ENCODE results near the gene LIPC. TPM values are rescaled to one million over a fixed set of nuclear protein-coding genes. Genes with fewer than 3 reads are reported as not detected.

LIPC gene
- polyA plus RNA-seq, 2 of the 4 experiments (the other 2 are of a cell fraction) = 0.13 to 0.30 TPM

GRCh38 chr15:58517252-58517681, 85.5 kb downstream of the LIPC start (continued):
- TF ChIP-seq REST (IDR thresholded peaks at IDR 0.05) (no peak), ELK1 (IDR thresholded peaks at IDR 0.05; ENCODE audit: low read depth, low read length) (no peak), ZFP36 (IDR thresholded peaks at IDR 0.05; ENCODE audit: borderline replicate concordance, partially characterized antibody) (no peak), TFCP2L1 (CRISPR knock-in tag; IDR thresholded peaks at IDR 0.05) (no peak), ZNF302 (CRISPR knock-in tag; IDR thresholded peaks at IDR 0.05) (no peak), MAX (IDR thresholded peaks at IDR 0.05) (no peak)

DNA sequence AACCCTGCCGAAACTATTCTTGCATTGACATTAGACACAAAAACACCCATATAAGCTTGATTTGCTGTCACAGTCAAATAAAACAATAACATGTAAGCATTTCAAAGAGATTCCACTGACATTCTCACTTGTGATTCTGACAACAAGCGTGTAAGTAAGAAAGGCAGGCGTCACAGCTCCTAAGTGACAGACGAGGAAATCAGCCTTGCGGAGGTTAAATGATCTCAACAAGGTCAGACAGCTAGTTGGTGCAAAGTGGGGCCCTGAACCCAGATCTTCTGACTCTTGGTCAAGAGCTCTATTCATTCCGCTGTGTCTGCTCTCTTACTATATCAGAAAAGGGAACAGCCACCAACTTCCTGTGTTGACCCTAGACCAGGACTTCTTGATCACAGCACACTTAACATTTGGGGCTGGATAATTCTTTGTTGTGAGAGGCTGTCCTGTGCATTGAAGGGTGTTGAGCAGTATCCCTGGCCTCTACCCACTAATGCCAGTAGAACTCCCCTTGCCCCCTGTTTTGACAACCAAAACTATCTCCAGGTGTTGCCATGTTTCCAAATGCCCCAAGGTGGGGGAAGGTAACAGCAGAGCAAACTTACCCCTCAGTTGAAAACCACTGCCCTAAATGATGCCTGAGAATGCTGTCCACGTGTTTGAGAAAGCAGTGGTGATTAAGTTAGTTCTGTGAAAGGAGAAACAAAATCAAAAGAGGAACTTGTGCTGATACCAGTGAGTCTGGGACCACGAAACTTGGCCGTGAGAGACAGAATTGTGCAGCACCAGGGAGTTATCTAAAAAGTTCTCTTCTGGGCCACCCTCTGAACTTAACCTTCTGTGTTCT, 86.1 kb downstream of the LIPC start:
- Histone ChIP-seq H3K4me1 (peaks cover 20% of the 10 kb centered on the region), H3K27ac (0 out of 6 replicates have a peak overlapping the region, but pooled peaks of 1 of the 2 experiments have one; percentile 3), H3K4me3 (no peak overlapping the region), H3K9me3 (no peaks in the 10 kb centered on the region), H3K4me2 (no peak overlapping the region)
- FAIRE-seq (peak; percentile 18), ATAC-seq (no peak), DNase-seq (ENCODE audit: low read depth in 1 of 2, low spot score in 1 of 2) (no peak)
- CTCF ChIA-PET = interaction anchor here (1.2 to 1.6 kb wide), 3 partner anchors 9 to 290 kb away, joined by 4 to 5 read pairs (median 4); no protein-coding TSS in a partner anchor
- TF ChIP-seq HOXA7 (CRISPR knock-in tag; IDR thresholded peaks at IDR 0.05) = no peak
- TF ChIP-seq ZSCAN20 (CRISPR knock-in tag; IDR thresholded peaks at IDR 0.05) = no peak
- TF ChIP-seq EHF (CRISPR knock-in tag; IDR thresholded peaks at IDR 0.05) = no peak
- TF ChIP-seq ELK1 (IDR thresholded peaks at IDR 0.05; ENCODE audit: low read depth, low read length) = no peak
- POLR2A ChIA-PET = interaction anchor here (0.8 kb wide), 1 partner anchor 64 kb away, joined by 3 read pairs; no protein-coding TSS in a partner anchor
- WGBS (ENCODE audit: missing lambda C conversion rate) = 93% methylated on average over 9 of the region's 9 CpGs

- H3K4me1 ChIP-seq = peaks cover 26% of the 10 kb centered on the region
- no peaks in the 10 kb centered on the region for H3K9me3 ChIP-seq
- ChIA-PET POLR2A (no interaction called here), CTCF (interaction anchor here (0.9 kb wide), 1 partner anchor 47 kb away, joined by 3 read pairs; no protein-coding TSS in a partner anchor)
- no peak for ATAC-seq
- no peak for DNase-seq (ENCODE audit: low read depth in 1 of 2, low spot score in 1 of 2)
- FAIRE-seq = no peak
- no peak for TF ChIP-seq RAD21 (conservative IDR thresholded peaks at IDR 0.05 in 1 of 2, IDR thresholded peaks at IDR 0.05 in 1 of 2)
- TF ChIP-seq ESRRA (IDR thresholded peaks at IDR 0.05; ENCODE audit: borderline replicate concordance, low read length) = no peak
- no peak for TF ChIP-seq BHLHE40 (IDR thresholded peaks at IDR 0.05; ENCODE audit: low read depth, low read length)
- TF ChIP-seq HES2 (IDR thresholded peaks at IDR 0.05) = no peak
- no peak for TF ChIP-seq ZSCAN20 (CRISPR knock-in tag; IDR thresholded peaks at IDR 0.05)
- no peak for TF ChIP-seq RNF2 (IDR thresholded peaks at IDR 0.05; ENCODE audit: borderline replicate concordance, low read depth)
- TF ChIP-seq TP53 (CRISPR knock-in tag; IDR thresholded peaks at IDR 0.05) = no peak
- TF ChIP-seq CEBPB (IDR thresholded peaks at IDR 0.05) = no peak
- no peak for TF ChIP-seq ZNF302 (CRISPR knock-in tag; IDR thresholded peaks at IDR 0.05)
- no peak for TF ChIP-seq EHMT2 (IDR thresholded peaks at IDR 0.05; ENCODE audit: low read depth)
- no peak for TF ChIP-seq ELK1 (IDR thresholded peaks at IDR 0.05; ENCODE audit: low read depth, low read length)
- TF ChIP-seq TFCP2L1 (CRISPR knock-in tag; IDR thresholded peaks at IDR 0.05) = no peak
- TF ChIP-seq NR3C1 (IDR thresholded peaks at IDR 0.05) = no peak
- no peak for TF ChIP-seq JUNB (IDR thresholded peaks at IDR 0.05)
- TF ChIP-seq FOSB (CRISPR knock-in tag; IDR thresholded peaks at IDR 0.05) = no peak
- TF ChIP-seq GATA3 (IDR thresholded peaks at IDR 0.05; ENCODE audit: borderline replicate concordance) = no peak
- no peak overlapping the region for H3K27ac ChIP-seq
- no peak overlapping the region for H3K4me3 ChIP-seq
- H3K4me2 ChIP-seq = no peak overlapping the region
- WGBS (ENCODE audit: missing lambda C conversion rate) = 63% methylated on average over 8 of the region's 8 CpGs
These were observed 86.8 kb downstream of the LIPC start for GRCh38 chr15:58518626-58519025.
